H1 (cell line): ENCODE results near the gene OR10H1. TPM values are rescaled to one million over a fixed set of nuclear protein-coding genes. Genes with fewer than 3 reads are reported as not detected.

ENCODE experiments used
- CBX5 ChIP-seq: fragments of 300-800, 300-1000 bp; sonication (generic); IDR thresholded peaks from 2 replicates; pipeline ENCODE4 v1.7.1; 2016; ENCODE audit warnings: antibody characterized with exemption, low read length, low read depth
- JUN ChIP-seq: IDR thresholded peaks from 2 replicates; pipeline ENCODE4 v1.6.1; 2011; ENCODE audit warnings: low read depth, mild to moderate bottlenecking, improper control_type of control experiment, low read length
- KDM4A ChIP-seq: IDR thresholded peaks from one replicate; pipeline ENCODE4 v1.7.1; 2012; ENCODE audit warnings: low read depth, mild to moderate bottlenecking, moderate library complexity, low read length, inconsistent platforms; ENCODE audit not compliant: severe bottlenecking
- RAD21 ChIP-seq, 2 experiments: IDR thresholded peaks in 1 of 2; conservative IDR thresholded peaks in 1 of 2; 2 replicates each; pipeline ENCODE4 v1.6.1; 2011; ENCODE audit warnings: low read depth in 2 of 2, low read length in 2 of 2, improper control_type of control experiment in 1 of 2, inconsistent platforms in 1 of 2, mild to moderate bottlenecking in 1 of 2, moderate library complexity in 1 of 2
- TEAD4 ChIP-seq: IDR thresholded peaks from 2 replicates; pipeline ENCODE4 v1.6.1; 2012; ENCODE audit warnings: low read depth, low read length, inconsistent platforms, mixed read lengths
- polyA plus RNA-seq, 7 experiments: library from polyadenylated mRNA; depleted of rRNA in 3 of 7; stranded (reverse) in 5 of 7; unstranded in 2 of 7; fragments of >200 nt in 5 of 7; fragments of 200-250 nt in 2 of 7; gene quantifications; 1 replicate in 5 of 7; 2 replicates in 1 of 7; 4 replicates in 1 of 7; pipeline versions ENCODE4 v1.2.1 to v1.2.3, GENCODE V29; 2011 to 2013; ENCODE audit warnings: missing spikeins in 2 of 7, mixed read lengths in 2 of 7
- total RNA-seq: library from RNA; stranded (reverse); fragmentation: NEBNext Ultra II Directional; extraction: Animal tissue kit (Norgen Biotek cat#: 25700); gene quantifications from 2 replicates; pipeline ENCODE4 v1.2.1, GENCODE V29; 2021
- TF ChIP-seq, protein P1 (sequence below): fragments of 300-600 bp; sonication (generic); IDR thresholded peaks from 2 replicates; pipeline ENCODE4 v1.7.1; 2012; ENCODE audit warnings: low read length, moderate library complexity, mild to moderate bottlenecking, inconsistent platforms; ENCODE audit not compliant: insufficient replicate concordance

Gene OR10H1
- total and polyA plus RNA-seq, 2 of the 8 experiments (the other 6 are each of a cell fraction or from before 2014, with no cell fraction given): not detected

DNA sequence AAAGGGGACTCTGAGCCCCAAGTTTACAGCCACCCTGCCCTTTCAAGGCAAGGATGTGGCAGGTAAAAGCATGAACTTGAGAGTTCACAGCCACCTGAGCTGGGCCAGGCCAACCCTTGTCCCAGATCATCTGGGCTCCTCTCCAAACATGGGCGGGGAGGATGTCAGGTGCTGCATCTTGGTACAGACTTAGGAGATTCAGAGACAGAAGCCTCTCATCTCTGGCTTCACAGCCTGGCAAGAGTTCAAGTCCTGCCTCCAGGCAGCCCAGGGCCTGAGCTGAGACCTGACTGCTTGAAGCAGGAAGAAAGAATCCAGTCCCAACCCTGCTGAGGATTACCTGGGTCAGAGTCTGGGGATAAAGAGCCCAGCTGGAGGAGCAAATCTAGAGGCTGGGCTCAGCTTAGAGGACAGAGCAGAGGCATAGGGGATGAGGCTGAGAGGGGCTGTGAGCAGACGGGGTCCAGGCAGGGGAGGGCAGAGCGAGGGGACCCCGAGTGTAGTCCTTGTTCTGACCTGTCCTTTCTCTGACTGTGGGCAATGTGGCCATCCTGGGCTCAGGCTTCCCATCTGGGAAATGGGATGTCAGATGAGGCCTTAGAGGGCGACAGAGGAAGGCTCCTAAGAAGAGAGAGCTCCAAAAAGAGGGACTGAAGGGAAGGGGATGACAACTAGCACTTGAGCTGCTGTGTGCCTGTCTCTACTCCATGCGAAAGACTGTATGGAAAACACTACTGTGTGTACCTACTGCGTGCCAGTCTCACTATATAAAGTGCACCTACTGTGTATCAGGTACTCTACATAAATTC, 34.6 kb downstream of the OR10H1 start (continued):
- TF ChIP-seq, protein P1, sequence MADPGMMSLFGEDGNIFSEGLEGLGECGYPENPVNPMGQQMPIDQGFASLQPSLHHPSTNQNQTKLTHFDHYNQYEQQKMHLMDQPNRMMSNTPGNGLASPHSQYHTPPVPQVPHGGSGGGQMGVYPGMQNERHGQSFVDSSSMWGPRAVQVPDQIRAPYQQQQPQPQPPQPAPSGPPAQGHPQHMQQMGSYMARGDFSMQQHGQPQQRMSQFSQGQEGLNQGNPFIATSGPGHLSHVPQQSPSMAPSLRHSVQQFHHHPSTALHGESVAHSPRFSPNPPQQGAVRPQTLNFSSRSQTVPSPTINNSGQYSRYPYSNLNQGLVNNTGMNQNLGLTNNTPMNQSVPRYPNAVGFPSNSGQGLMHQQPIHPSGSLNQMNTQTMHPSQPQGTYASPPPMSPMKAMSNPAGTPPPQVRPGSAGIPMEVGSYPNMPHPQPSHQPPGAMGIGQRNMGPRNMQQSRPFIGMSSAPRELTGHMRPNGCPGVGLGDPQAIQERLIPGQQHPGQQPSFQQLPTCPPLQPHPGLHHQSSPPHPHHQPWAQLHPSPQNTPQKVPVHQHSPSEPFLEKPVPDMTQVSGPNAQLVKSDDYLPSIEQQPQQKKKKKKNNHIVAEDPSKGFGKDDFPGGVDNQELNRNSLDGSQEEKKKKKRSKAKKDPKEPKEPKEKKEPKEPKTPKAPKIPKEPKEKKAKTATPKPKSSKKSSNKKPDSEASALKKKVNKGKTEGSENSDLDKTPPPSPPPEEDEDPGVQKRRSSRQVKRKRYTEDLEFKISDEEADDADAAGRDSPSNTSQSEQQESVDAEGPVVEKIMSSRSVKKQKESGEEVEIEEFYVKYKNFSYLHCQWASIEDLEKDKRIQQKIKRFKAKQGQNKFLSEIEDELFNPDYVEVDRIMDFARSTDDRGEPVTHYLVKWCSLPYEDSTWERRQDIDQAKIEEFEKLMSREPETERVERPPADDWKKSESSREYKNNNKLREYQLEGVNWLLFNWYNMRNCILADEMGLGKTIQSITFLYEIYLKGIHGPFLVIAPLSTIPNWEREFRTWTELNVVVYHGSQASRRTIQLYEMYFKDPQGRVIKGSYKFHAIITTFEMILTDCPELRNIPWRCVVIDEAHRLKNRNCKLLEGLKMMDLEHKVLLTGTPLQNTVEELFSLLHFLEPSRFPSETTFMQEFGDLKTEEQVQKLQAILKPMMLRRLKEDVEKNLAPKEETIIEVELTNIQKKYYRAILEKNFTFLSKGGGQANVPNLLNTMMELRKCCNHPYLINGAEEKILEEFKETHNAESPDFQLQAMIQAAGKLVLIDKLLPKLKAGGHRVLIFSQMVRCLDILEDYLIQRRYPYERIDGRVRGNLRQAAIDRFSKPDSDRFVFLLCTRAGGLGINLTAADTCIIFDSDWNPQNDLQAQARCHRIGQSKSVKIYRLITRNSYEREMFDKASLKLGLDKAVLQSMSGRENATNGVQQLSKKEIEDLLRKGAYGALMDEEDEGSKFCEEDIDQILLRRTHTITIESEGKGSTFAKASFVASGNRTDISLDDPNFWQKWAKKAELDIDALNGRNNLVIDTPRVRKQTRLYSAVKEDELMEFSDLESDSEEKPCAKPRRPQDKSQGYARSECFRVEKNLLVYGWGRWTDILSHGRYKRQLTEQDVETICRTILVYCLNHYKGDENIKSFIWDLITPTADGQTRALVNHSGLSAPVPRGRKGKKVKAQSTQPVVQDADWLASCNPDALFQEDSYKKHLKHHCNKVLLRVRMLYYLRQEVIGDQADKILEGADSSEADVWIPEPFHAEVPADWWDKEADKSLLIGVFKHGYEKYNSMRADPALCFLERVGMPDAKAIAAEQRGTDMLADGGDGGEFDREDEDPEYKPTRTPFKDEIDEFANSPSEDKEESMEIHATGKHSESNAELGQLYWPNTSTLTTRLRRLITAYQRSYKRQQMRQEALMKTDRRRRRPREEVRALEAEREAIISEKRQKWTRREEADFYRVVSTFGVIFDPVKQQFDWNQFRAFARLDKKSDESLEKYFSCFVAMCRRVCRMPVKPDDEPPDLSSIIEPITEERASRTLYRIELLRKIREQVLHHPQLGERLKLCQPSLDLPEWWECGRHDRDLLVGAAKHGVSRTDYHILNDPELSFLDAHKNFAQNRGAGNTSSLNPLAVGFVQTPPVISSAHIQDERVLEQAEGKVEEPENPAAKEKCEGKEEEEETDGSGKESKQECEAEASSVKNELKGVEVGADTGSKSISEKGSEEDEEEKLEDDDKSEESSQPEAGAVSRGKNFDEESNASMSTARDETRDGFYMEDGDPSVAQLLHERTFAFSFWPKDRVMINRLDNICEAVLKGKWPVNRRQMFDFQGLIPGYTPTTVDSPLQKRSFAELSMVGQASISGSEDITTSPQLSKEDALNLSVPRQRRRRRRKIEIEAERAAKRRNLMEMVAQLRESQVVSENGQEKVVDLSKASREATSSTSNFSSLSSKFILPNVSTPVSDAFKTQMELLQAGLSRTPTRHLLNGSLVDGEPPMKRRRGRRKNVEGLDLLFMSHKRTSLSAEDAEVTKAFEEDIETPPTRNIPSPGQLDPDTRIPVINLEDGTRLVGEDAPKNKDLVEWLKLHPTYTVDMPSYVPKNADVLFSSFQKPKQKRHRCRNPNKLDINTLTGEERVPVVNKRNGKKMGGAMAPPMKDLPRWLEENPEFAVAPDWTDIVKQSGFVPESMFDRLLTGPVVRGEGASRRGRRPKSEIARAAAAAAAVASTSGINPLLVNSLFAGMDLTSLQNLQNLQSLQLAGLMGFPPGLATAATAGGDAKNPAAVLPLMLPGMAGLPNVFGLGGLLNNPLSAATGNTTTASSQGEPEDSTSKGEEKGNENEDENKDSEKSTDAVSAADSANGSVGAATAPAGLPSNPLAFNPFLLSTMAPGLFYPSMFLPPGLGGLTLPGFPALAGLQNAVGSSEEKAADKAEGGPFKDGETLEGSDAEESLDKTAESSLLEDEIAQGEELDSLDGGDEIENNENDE: no peak
- no peak for TF ChIP-seq KDM4A
- TF ChIP-seq CBX5: no peak
- TF ChIP-seq JUN: no peak
- TF ChIP-seq RAD21 (IDR thresholded peaks at IDR 0.05 in 1 of 2, conservative IDR thresholded peaks at IDR 0.05 in 1 of 2; ENCODE audit: low read depth in 2 of 2, low read length in 2 of 2): no peak
- no peak for TF ChIP-seq TEAD4
